Cerebellar nuclear complex (tissue), 1 donor: Measurements from ENCODE around the gene CSNK1A1.
"Not testable (repeated sequence)": the region's sequence is repeated elsewhere in the genome, so short reads cannot be mapped to it uniquely, and the experiment has no call there.

ENCODE experiments used
- DNase-seq, 2 experiments: peaks; one replicate each; lab custom pipeline; 2025; lab: John Stamatoyannopoulos, UW

Gene CSNK1A1

DNA sequence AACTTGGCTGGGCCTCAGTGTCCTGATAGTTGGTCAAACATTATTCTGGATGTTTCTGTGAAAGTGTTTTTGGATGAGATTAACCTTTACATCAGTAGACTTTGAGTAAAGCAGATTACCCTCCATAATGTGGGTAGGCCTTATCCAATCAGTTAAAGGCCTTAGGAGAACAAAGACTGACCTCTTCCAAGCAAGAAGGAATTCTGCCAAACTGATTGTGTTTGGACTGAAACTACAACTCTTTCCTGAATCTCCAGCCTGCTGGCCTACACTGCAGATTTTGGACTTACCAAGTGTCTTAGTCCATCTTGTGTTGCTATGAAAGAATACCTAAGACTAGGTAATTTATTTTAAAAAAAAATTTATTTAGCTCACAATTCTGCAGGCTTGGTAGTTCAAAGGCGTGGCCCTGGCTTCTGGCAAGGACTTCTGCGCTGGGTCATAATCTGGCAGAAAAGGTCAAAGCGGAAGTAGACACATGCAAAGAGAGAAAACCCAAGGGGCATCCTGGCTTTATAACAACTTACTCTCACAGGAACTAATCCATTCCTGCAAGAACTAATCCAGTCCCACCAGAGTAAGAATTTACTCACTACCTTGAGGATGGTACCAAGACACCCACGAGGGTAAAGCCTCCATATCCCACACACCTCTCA, 21.5 kb upstream of the CSNK1A1 start:
- no peak for DNase-seq

DNA sequence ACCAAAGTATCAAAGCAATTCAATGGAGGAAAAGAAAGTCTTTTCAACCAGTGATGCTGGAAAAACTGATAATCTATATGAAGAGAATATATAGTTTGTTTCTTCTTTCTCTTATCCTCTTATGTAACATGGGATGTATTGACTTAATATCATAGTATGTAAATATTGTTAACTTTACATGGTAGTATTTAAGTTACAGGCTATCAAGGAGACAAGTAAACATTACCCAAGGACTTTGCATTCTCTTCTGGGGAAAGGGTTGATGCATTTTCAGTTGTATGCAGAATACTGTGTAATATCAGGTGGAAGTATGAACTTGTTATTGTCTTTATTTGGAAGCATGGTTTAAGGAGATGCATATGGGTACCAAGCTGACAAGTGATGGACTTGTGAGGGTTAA, 20.9 kb upstream of the CSNK1A1 start:
- DNase-seq: no peak

DNA sequence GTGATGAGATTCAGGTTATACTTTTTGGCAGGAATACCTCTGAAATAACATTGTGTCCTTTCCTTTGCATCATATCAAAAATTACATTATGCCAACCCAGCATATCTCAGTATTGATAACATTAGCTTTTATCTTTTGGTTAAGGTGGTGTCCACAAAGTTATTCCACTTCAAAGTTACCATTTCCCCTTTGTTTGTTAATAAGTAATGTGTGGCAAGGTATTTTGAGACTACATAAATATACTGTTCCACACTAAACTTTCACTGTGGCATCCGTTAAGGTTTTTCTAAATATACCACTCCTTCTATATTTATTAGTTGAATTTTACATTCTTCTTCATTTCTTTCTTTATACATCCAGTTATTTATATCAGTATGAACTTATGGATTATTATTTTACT, 16.0 kb upstream of the CSNK1A1 start:
- DNase-seq: no peak

DNA sequence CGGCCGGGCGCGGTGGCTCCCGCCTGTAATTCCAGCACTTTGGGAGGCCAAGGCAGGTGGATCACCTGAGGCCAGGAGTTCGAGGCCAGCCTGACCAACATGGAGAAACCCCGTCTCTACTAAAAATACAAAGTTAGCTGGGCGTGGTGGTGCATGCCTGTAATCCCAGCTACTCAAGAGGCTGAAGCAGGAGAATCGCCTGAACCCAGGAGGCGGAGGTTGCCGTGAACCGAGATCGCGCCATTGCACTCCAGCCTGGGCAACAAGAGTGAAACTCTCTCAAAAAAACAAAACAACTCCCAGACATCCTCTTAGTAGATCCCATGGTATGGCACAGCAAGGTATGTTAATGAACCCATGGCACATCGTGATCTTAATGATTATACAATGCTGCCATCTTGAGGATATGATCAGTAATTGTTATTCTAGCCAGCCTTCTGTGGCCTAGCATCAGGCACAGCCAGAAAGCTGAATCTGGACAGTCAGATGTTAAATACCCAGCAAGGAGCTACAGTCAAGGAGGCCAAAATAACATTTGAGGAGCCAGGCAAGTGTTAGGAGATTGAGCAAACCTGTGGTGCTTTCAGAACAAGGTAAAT, 13.4 kb upstream of the CSNK1A1 start:
- peak; percentile 44 to 66 for DNase-seq

DNA sequence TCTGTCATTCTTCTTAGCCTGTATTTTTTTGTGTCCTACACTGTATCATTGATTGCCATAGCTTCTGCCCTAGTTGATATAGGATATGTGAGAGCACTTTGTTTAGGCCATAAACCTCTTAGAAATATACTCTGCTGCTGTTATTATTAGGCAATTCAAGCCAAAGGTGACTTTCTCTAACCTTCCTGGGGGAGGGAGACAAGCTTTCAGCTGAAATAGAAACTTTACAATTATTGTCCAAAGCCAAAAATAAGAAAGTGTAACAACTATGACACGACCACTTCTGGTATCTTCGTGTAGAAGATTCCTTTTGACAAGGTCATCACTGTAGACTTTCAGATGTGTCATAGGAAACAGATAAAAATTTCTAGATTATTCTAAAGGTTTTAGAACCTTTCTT, 12.2 kb upstream of the CSNK1A1 start:
- no peak for DNase-seq

DNA sequence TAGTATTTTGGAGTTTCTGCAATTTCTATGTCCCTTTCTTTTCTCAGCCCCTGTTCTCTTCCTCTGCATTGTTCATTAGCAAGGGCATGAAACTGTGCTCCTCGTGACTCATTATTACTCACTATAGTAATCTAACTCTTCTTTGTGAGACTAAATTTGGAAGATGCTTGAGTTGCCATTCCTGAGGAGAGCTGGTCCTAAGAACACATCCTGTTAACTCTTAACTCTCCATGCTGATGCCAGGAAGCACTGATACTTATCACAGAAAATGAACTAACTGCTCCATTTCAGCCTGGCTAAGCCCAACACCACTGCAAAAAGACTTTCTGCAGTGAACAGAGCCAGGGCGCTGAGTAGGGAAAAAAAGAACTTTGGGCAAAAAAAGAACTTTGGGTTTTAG, 10.6 kb upstream of the CSNK1A1 start:
- DNase-seq: no peak

DNA sequence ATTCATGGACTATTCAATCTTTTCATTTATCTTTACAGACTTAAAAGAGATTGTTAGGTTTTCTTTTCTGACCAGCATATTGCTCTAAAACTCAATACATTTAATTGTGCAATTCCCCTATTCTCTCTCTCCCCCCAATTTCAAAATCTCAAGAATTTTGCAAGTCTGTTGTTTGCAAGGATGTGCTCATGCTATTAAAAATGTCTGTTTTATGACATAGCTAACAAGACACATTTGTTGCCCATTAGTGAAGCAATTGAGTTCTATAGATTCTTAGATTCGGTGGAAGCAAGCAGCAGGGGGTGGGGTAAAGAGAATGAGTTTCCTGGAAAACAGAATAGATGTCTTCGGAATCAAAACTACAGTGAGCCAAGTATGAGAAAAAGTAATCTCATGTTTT, 8.5 kb upstream of the CSNK1A1 start:
- no peak for DNase-seq

DNA sequence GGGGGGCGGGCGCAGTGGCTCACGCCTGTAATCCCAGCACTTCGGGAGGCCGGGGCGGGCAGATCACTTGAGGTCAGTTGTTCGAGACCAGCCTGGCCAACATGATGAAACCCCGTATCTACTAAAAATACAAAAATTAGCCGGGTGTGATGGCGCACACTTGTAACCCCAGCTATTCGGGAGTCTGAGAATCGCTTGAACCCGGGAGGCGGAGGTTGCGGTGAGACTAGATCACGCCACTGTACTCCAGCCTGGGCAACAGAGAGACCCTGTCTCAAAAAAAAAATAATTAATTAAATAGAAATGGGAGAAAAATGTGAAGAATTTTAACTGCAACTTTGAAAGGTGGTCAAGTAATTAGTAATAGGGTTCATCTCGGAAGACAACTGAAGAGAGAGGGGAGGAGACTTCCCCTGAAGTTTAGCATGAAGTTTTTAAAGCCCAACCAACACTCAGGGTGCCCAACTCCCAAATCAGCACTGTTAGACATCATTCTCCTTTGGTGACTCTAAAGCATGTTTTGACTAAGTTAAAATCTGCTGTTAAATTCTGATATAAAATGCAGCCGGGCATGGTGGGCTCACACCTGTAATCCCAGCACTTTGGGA, 1.4 kb upstream of the CSNK1A1 start:
- no peak for DNase-seq

DNA sequence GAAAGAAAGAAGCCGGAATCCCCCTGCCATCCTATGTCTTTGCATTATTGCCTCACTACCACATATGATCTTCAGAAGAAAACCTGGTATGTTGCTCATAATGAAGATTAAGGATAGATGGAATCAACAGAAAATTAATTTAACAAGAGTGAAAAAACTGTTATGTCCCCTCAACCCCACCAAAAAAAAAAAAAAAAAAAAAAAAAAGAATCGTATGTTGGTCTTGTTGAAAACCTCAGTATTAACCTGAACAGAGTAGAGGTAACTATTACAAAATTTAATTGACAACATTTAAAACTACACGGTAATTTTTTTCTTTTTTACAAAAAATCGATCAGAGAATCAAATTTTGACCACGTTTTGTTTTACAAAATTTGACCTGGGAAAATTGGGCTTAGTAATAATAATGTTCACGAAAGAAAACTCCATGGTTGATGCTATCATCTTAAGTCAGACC, 827 bp upstream of the CSNK1A1 start:
- no peak for DNase-seq

DNA sequence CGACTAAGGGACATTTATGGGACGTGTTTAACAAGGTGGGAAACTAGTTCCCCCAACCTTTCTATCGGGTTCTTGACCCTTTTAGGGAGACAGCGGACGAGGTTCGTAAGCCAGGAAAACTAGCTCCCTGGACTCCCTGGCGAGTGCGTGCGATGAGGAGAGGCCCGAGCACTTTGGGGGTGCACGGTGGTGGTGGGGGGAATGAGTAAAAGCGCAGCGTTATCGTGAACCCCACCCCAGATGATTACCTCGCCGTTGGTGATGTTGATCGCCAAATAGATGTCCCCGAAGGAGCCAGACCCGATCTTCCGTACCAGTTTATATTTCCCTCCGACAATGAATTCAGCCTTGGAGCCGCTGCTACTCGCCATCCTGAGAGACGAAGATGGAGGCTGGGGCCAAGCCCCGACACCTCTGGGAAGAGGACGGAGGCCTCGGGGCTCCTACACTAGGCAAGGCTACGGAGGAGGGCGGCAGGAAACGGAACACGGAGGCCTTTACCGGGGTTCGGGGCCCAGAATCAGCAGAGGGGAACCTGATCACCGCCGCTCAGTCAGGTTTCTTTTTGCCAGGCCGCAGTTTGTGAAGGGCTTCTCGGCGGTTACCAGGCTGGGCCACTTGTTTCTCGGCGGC, 529 bp downstream of the CSNK1A1 start:
- DNase-seq: no peak

DNA sequence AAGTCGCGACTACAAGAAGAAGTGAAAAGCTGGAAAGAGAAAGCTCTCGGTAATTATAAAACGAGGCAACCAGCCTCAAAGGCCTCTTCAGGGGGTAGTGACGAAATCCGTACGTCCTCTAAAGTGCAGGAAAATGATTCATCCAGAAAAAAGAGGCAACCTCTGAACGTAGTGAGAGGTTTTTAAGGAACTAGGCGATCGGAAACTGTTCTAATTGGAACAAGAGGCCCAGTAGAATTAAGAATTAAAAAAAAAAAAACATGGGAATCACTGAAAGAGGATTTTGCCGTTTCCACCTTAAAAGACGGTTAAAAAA, 1.0 kb downstream of the CSNK1A1 start:
- DNase-seq: no peak

DNA sequence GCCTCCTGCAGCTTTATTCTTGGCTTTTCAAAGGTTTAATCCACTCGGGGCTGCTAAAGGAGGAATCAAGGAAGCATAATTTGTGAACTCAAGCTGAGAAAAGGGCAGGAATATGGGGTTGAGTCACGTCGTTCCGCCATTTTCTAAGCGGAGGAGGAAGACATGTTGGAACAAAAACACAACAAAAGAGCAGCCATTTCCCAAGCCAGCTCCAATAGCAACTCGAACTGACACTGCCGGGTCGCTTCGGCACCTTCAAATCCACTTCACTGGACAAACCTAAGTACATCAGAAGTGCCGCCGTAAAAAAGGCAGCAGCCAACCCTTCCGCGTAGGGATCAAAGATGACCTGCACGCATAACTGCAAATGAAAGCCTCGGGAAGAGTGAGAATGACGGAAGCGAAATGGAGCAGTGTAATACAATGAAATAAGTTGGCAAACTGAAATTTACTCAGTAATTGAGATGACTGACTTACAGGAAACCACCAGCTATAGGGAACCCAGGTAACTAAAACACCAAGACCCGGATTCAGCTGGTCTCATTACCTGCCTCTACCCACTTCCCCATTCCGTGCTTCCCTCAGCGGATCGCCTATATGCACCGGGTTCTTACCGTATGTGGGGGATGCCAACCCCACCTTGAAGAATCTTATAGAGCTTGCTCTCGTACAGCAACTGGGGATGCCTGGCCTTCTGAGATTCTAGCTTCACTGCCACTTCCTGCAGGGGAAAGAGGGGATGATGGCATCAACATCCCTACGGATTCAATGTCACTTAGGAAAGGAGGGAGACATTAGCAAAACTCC, 1.6 kb downstream of the CSNK1A1 start:
- no peak for DNase-seq

DNA sequence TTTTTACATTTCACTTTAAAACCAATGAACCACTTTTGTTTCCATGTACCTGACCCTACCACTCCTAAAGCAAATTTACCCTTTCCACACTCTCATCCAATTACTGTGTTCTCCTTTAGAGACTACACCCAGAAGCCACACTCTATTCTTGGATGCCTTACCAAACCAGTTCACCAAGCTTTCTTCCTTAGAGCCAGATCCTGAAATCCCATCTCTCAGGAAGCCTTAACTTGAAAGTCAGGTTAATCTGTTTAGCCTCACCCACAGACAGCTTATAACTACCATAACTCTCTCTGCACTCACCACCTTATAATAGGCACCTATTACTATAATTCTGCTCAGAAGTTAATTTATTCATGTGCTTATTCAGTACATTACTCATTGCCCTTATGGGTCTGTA, 4.3 kb downstream of the CSNK1A1 start:
- no peak for DNase-seq

DNA sequence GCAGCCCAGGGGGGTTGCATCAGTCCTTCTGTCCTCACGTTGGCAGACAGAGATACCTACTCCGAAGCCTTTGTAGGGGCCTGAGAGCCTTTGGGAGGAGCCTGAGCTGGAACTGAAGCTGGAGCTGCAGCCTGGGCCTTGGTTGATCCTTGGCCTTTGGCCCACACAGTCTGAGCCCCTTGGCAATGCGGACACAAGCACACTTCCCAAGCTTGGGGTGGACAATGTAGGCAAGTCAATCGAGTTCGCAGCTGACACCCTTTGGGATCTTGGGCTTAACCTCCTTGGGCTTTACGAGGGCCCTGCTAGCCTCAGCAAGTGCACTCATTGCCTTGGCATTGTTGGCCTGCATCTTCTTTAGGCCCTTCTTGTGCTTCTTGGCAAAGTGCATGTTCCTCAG, 5.9 kb downstream of the CSNK1A1 start:
- DNase-seq: no peak

DNA sequence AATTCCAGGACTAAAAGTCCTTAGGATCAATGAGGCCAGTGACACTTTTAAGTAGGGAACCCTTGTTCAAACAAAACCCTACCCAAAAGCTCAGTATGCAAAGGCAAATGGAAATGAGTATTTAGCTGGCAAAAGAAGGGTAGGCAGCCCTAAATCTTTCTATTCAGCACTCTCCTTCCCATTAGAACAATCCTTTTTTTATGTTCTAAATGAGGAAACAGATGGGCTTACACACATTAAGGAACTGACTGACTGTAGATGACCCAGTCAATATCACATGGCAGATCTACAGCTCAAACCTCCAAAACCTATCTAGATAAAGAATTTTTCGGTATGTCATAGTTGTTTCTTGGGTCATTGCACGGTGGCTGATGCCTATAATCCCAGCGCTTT, 7.2 kb downstream of the CSNK1A1 start:
- no peak for DNase-seq

DNA sequence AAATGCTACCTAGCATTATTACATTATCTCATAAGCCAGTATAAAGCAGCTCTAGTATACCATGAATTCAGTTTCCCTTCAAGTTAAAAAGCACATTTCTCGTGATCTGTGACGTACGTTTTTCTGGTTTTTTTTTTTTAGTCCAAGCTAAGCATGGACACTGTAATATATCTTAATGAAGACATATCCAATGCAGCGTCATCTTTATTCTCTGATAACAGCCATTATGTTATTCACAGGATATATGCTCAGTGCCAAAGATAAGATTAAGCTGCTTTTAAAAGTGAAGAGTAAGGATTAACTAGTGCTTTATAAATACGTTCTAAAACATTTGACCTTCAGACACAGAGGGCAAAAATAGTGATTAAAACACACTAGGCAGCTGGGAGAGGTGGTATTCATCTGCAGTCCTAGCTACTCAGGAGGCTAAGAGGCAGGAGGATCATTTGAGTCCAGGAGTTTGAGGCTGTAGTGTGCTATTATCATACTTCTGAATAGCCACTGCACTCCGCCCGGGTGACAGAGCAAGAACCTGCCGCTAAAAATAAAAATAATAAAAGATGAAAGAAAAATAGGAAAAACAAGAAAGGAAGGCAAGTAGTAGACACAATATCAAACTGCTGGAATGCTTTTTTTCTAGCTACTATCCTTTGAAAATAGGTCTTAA, 7.7 kb downstream of the CSNK1A1 start:
- DNase-seq: no peak

DNA sequence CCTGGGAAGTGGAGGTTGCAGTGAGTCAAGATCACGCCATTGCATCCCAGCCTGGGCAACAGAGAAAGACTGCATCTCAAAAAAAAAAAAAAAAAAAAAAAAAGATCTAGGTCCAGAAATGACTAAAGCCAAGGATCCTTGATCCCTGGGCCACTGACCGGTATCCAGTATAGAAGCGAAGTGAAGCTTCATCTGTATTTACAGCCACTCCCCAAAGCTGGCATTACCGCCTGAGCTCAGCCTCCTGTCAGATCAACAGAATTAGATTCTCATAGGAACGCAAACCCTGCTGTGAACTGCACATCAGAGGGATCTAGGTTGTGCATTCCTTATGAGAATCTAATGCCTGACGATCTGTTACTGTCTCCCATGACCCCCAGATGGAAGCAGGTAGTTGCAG, 9.3 kb downstream of the CSNK1A1 start:
- DNase-seq: no peak

DNA sequence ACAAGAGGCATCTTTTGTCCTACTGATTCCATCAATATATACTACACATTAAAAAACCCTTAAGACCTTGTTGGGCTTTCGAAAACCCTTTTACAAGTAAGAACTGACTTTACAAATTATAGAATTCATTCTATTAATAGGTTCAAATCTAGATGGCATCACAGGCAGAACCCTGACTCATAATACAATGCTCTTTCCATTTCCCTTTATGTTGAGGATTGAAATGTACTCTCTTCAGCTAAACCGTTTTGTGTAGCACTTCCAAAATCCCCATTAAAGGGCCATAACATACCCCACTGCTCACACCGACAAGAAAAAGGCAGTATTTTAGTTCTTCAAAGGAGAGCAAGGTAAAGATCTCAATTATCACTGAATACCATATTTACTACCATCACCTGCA, 11.2 kb downstream of the CSNK1A1 start:
- no peak for DNase-seq

DNA sequence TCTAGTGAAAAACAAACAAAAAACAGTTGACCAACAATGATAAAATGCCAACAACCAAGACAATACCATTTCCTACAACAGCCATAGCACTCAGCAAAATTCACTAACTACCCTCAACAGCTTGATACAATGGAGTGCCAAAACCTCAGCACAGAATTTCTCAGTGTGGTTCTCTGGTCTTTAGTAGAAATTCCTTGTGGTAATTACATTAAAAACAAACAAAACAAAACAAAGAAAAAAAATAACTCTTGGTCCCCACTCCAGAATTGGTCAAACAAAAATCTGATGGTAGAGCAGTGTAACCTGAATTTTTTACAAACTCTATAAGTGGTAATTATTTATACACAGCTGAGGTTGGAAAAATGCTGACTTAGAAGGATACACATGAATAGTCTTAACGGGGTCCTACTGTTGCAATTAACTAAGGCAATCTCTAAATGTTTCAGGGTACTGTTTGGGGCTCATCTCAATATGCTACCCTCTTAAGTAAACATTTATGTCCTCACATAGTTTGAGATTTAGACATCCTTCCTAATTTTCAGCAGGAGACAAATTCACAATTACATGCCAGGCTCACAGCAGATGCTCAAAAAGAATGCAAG, 13.8 kb downstream of the CSNK1A1 start:
- no peak for DNase-seq

DNA sequence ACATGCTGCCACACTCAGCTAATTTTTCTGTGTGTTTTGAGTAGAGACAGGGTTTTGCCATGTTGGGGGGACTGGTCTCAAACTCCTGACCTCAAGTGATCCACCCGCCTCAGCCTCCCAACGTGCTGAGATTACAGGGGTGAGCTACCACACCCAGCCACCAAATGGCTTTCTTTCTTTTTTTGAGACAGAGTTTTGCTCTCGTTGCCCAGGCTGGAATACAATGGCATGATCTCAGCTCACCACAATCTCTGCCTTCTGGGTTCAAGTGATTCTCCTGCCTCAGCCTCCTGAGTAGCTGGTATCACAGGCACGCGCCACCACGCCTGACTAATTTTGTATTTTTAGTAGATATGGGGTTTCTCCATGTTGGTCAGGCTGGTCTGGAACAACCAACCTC, 15.5 kb downstream of the CSNK1A1 start:
- DNase-seq: not testable (repeated sequence)

DNA sequence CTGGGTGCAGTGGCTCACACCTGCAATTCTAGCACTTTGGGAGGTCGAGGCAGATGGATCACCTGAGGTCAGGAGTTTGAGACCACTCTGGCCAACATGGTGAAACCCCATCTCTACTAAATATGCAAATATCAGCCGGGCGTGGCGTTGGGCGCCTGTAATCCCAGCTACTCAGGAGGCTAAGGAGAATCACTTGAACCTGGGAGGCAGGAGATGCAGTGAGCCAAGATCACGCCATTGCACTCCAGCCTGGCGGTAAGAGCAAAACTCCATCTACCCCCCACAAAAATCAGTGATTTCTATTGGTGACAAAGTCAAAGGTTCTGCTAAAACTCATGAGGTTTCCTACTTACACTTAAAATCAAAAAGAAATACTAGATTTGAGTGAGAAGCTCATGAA, 18.8 kb downstream of the CSNK1A1 start:
- no peak for DNase-seq

DNA sequence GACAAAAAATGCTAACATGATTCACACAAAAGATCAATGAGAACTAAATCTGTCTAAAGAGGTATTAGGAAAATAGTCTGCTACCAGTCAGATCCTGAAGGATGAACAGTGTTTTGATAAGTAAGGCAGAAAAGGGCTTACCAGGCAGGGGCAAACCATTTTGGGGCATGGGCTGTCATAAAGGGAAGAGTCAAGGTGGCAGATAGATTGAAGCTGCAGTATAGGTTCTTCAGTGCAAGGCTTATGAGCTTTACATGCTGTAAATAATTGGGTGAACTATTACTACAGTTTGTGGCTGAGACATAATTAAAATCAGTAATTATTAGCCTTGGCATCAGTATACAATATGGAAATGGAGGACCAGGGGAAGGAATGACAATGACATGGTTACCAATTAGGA, 21.8 kb downstream of the CSNK1A1 start:
- DNase-seq: no peak
